Thyroid gland (tissue), 4 donors: ENCODE results near the gene ADGRF1.

Experiments
- CTCF ChIP-seq, 6 experiments: fragments of 200-600 bp in 3 of 6; fragments of 450-650 bp in 3 of 6; sonication (generic) in 3 of 6; IDR thresholded peaks; one replicate each; pipeline ENCODE4 v1.5.1; 2016 to 2019; ENCODE audit warnings: antibody characterized with exemption in 6 of 6, mild to moderate bottlenecking in 2 of 6, inconsistent platforms in 1 of 6, moderate library complexity in 1 of 6
- POLR2A ChIP-seq, 2 donors: fragments of 450-650 bp; IDR thresholded peaks; one replicate each; pipeline ENCODE4 v1.6.1; 2017; ENCODE audit warnings: antibody characterized with exemption in 2 of 2, mild to moderate bottlenecking in 2 of 2, moderate library complexity in 1 of 2

- TF ChIP-seq CTCF (IDR thresholded peaks at IDR 0.05) = no peak
- no peak for TF ChIP-seq POLR2A (IDR thresholded peaks at IDR 0.05)
Measured at GRCh38 chr6:47008397-47008763, 33.8 kb downstream of the ADGRF1 start.
